ENCODE results near the gene NEB. TPM values are rescaled to one million over a fixed set of nuclear protein-coding genes. Genes with fewer than 3 reads are reported as not detected.

NEB gene
- total RNA-seq, 1 donor from 2014 or later, result 1.0 TPM

DNA sequence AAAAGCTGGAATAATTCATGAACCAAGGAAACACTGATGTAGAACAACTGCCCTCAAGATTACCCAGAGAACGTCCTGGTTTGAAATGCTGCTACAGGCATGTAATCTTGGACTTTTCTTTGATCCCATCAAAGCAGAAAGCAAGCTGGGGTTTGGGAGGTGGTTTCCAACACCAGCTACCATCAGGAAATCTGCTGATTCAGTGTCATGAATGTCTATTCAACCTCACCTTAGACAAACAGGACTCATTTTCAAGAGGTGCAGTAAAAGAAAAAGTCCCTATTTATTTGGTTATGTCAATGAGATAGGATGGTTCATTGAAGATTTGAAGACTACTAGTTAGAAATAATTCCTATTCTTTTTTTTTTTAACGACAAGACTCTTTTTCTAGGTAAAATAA, 72.7 kb downstream of the NEB start:
- no peak overlapping the region for H3K4me3 Mint-ChIP-seq (ENCODE audit: unreplicated experiment)
- no peaks in the 10 kb centered on the region for H3K27me3 Mint-ChIP-seq (ENCODE audit: low read depth)
- peaks cover 5% of the 10 kb centered on the region for H3K9me3 Mint-ChIP-seq (ENCODE audit: low read depth)
- TF ChIP-seq CTCF (IDR thresholded peaks at IDR 0.05), result no peak
- DNase-seq (ENCODE audit: low spot score), result no peak
- peaks cover 5% of the 10 kb centered on the region for H3K4me1 Mint-ChIP-seq (ENCODE audit: low read depth)
- no peak overlapping the region for H3K27ac Mint-ChIP-seq (ENCODE audit: unreplicated experiment)
- H3K36me3 Mint-ChIP-seq (ENCODE audit: low read depth), result peaks cover 6% of the 10 kb centered on the region

- no peak overlapping the region for H3K4me3 Mint-ChIP-seq (ENCODE audit: unreplicated experiment)
- H3K4me1 Mint-ChIP-seq (ENCODE audit: low read depth), result peaks cover 5% of the 10 kb centered on the region
- no peak overlapping the region for H3K27ac Mint-ChIP-seq (ENCODE audit: unreplicated experiment)
- DNase-seq (ENCODE audit: low spot score), result no peak
- no peak for TF ChIP-seq CTCF (IDR thresholded peaks at IDR 0.05)
- H3K9me3 Mint-ChIP-seq (ENCODE audit: low read depth), result peaks cover 5% of the 10 kb centered on the region
- H3K27me3 Mint-ChIP-seq (ENCODE audit: low read depth), result no peaks in the 10 kb centered on the region
- peaks cover 5% of the 10 kb centered on the region for H3K36me3 Mint-ChIP-seq (ENCODE audit: low read depth)
Measured at GRCh38 chr2:151658081-151658480, 76.2 kb downstream of the NEB start.

GRCh38 chr2:151657667-151658076, 76.6 kb downstream of the NEB start:
- H3K9me3 Mint-ChIP-seq (ENCODE audit: low read depth), result peaks cover 5% of the 10 kb centered on the region
- H3K27ac Mint-ChIP-seq (ENCODE audit: unreplicated experiment), result no peak overlapping the region
- no peak for TF ChIP-seq CTCF (IDR thresholded peaks at IDR 0.05)
- peaks cover 2% of the 10 kb centered on the region for H3K36me3 Mint-ChIP-seq (ENCODE audit: low read depth)
- H3K4me3 Mint-ChIP-seq (ENCODE audit: unreplicated experiment), result no peak overlapping the region
- peaks cover 5% of the 10 kb centered on the region for H3K4me1 Mint-ChIP-seq (ENCODE audit: low read depth)
- no peaks in the 10 kb centered on the region for H3K27me3 Mint-ChIP-seq (ENCODE audit: low read depth)
- no peak for DNase-seq (ENCODE audit: low spot score)

- Mint-ChIP-seq H3K9me3 (ENCODE audit: low read depth) (peaks cover 5% of the 10 kb centered on the region), H3K4me3 (ENCODE audit: unreplicated experiment) (no peak overlapping the region), H3K27me3 (ENCODE audit: low read depth) (no peaks in the 10 kb centered on the region), H3K27ac (ENCODE audit: unreplicated experiment) (no peak overlapping the region), H3K36me3 (ENCODE audit: low read depth) (peaks cover 2% of the 10 kb centered on the region), H3K4me1 (ENCODE audit: low read depth) (peaks cover 5% of the 10 kb centered on the region)
- no peak for DNase-seq (ENCODE audit: low spot score)
- TF ChIP-seq CTCF (IDR thresholded peaks at IDR 0.05), result no peak
Measured at GRCh38 chr2:151655663-151656398, 78.4 kb downstream of the NEB start.

DNA sequence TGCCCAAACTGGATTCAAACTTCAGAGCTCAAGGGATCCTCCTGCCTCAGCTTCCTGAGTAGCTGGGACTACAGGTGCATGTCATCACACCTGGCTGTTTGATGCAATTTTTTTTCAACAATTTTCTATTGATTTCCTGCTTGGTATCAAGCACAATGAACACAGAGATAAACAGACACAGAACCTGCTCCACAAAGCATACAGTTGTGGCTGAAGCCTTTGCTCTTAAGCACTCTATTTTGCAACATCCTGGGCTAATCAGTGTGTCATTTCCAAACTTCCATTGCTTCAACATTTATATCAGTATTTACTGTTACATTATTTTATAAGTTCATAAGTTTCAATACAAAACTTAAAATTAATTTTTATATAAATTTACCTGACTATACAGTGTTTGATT, 79.4 kb downstream of the NEB start:
- Mint-ChIP-seq H3K4me1 (ENCODE audit: low read depth) (peaks cover 5% of the 10 kb centered on the region), H3K36me3 (ENCODE audit: low read depth) (peaks cover 2% of the 10 kb centered on the region), H3K27me3 (ENCODE audit: low read depth) (no peaks in the 10 kb centered on the region), H3K9me3 (ENCODE audit: low read depth) (peaks cover 5% of the 10 kb centered on the region), H3K4me3 (ENCODE audit: unreplicated experiment) (no peak overlapping the region), H3K27ac (ENCODE audit: unreplicated experiment) (no peak overlapping the region)
- no peak for TF ChIP-seq CTCF (IDR thresholded peaks at IDR 0.05)
- no peak for DNase-seq (ENCODE audit: low spot score)
